Tibial artery (tissue), 4 donors: ENCODE results near the gene TAAR9.
A peak's percentile ranks its signal among the peaks of the same experiment; 100 is the strongest.

Experiments used
- DNase-seq, 2 donors: peaks; one replicate each; pipeline ENCODE4 v3.0.0-alpha.2; 2019
- H3K27ac ChIP-seq, 2 donors: fragments of 200-600 bp; sonication (generic) in 1 of 2; 1 replicate in 1 of 2; 2 replicates in 1 of 2; pipeline ENCODE4 v1.5.1; 2018 to 2019; ENCODE audit warnings: mild to moderate bottlenecking in 1 of 2
- H3K27me3 ChIP-seq, 2 donors: fragments of 200-600 bp; sonication (generic) in 1 of 2; one replicate each; pipeline versions ENCODE4 v1.5.1 to v1.6.0; 2016 to 2019
- H3K36me3 ChIP-seq, 3 donors: fragments of 200-600 bp; sonication (generic) in 2 of 3; one replicate each; pipeline ENCODE4 v1.5.1; 2016 to 2019; ENCODE audit warnings: mild to moderate bottlenecking in 2 of 3
- H3K4me1 ChIP-seq, 4 donors: fragments of 200-600 bp; sonication (generic) in 2 of 4; 1 replicate in 3 of 4; 2 replicates in 1 of 4; pipeline ENCODE4 v1.5.1; 2016 to 2019
- H3K4me3 ChIP-seq, 2 donors: fragments of 200-600 bp; sonication (generic) in 1 of 2; 1 replicate in 1 of 2; 2 replicates in 1 of 2; pipeline ENCODE4 v1.5.1; 2018 to 2019; ENCODE audit warnings: mild to moderate bottlenecking in 2 of 2
- H3K9me3 ChIP-seq, 3 donors: fragments of 200-600 bp; sonication (generic) in 1 of 3; one replicate each; pipeline ENCODE4 v1.5.1; 2016 to 2019
- intact Hi-C: fragments of 100-400 bp; cut with DNase I; formaldehyde crosslinking; loops from one replicate; pipeline ENCODE4 v1.15.0; 2023; ENCODE audit warnings: low total_unique reads
- TF ChIP-seq, protein P1 (sequence below), 2 experiments: fragments of 200-600 bp in 1 of 2; fragments of 450-650 bp in 1 of 2; IDR thresholded peaks; one replicate each; pipeline ENCODE4 v1.5.1; 2017 to 2019; ENCODE audit warnings: antibody characterized with exemption in 2 of 2, mild to moderate bottlenecking in 1 of 2, moderate library complexity in 1 of 2

TAAR9 gene

DNA sequence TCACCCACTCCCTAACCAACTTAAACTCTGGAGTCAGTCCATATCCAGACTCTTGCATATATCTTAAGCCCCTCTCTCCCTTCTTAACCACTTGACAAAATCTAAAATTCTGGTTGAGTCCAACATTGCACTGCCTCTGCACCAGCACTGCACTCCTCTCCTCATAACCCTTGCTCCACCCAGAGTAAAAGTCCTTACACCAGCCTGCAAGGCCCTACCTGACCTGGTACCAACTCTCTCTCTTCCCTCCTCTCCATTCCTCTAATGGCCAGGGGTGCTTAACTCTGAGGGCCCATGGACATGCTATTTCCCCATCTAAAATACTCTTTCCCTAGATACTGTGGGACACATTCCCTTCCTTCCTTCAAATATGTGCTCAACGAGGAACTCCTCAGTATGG is 46.2 kb upstream of the TAAR9 start:
- DNase-seq = no peak
- Histone ChIP-seq H3K36me3 (no peaks in the 10 kb centered on the region), H3K27me3 (no peaks in the 10 kb centered on the region), H3K4me3 (no peak overlapping the region), H3K27ac (peak overlapping the region; percentile 49 to 66), H3K9me3 (no peaks in the 10 kb centered on the region), H3K4me1 (peaks cover 0 to 63% (median 29%) of the 10 kb centered on the region in 4 donors)
- intact Hi-C loops = no loop called here
- TF ChIP-seq, protein P1, sequence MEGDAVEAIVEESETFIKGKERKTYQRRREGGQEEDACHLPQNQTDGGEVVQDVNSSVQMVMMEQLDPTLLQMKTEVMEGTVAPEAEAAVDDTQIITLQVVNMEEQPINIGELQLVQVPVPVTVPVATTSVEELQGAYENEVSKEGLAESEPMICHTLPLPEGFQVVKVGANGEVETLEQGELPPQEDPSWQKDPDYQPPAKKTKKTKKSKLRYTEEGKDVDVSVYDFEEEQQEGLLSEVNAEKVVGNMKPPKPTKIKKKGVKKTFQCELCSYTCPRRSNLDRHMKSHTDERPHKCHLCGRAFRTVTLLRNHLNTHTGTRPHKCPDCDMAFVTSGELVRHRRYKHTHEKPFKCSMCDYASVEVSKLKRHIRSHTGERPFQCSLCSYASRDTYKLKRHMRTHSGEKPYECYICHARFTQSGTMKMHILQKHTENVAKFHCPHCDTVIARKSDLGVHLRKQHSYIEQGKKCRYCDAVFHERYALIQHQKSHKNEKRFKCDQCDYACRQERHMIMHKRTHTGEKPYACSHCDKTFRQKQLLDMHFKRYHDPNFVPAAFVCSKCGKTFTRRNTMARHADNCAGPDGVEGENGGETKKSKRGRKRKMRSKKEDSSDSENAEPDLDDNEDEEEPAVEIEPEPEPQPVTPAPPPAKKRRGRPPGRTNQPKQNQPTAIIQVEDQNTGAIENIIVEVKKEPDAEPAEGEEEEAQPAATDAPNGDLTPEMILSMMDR (IDR thresholded peaks at IDR 0.05) = no peak

DNA sequence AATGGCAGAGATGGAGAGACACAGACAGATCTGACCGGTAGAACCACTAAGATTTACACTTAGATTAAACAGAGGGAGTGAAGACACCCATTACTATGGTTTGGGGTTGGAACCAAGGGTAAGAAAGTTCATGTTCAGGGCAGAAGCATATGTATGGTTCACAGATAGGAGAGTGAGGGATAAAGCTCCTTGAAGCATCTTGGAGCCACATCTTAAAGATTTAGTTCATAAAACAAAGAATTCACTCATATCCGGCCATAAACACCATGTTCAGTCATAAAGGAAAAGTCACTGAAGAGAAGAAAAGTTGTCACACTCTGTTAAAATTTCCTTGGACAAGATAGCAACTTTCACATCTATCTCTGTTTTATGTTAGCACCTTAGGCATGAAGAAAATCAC is 43.1 kb upstream of the TAAR9 start:
- DNase-seq = no peak
- H3K36me3 ChIP-seq = peaks cover 0 to 10% (median 5%) of the 10 kb centered on the region in 3 donors
- intact Hi-C loops = no loop called here
- no peaks in the 10 kb centered on the region for H3K27me3 ChIP-seq
- peaks cover 0 to 62% (median 24%) of the 10 kb centered on the region in 4 donors for H3K4me1 ChIP-seq
- H3K9me3 ChIP-seq = no peaks in the 10 kb centered on the region
- no peak overlapping the region for H3K27ac ChIP-seq
- TF ChIP-seq, protein P1 (IDR thresholded peaks at IDR 0.05) = no peak
- no peak overlapping the region for H3K4me3 ChIP-seq

DNA sequence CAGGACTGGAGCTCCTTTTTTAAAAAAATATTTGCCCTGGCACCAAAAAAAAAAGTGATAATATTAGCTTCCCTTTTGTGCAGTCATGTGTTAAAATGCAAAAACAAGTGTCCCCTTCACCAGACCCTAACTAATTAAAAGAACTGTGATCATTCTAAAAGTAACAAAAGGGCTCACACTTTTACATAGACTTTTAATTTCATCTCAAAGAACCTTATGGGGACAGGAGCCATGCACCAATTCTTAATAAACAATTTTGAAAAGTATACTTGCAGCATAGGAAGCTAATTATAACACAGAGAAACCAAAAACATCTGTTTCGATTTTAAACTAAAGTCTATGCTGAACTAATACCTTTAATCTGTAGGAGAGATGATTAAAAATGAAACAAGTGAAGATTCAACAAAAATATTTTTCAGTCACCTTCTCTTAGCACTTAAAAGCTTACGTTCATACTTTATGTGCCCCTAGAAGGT is 42.4 kb upstream of the TAAR9 start:
- TF ChIP-seq, protein P1 (IDR thresholded peaks at IDR 0.05) = no peak
- H3K27me3 ChIP-seq = no peaks in the 10 kb centered on the region
- H3K9me3 ChIP-seq = no peaks in the 10 kb centered on the region
- H3K36me3 ChIP-seq = peaks cover 2 to 14% (median 5%) of the 10 kb centered on the region in 3 donors
- intact Hi-C loops = no loop called here
- peaks cover 0 to 60% (median 18%) of the 10 kb centered on the region in 4 donors for H3K4me1 ChIP-seq
- no peak for DNase-seq
- no peak overlapping the region for H3K4me3 ChIP-seq
- no peak overlapping the region for H3K27ac ChIP-seq

DNA sequence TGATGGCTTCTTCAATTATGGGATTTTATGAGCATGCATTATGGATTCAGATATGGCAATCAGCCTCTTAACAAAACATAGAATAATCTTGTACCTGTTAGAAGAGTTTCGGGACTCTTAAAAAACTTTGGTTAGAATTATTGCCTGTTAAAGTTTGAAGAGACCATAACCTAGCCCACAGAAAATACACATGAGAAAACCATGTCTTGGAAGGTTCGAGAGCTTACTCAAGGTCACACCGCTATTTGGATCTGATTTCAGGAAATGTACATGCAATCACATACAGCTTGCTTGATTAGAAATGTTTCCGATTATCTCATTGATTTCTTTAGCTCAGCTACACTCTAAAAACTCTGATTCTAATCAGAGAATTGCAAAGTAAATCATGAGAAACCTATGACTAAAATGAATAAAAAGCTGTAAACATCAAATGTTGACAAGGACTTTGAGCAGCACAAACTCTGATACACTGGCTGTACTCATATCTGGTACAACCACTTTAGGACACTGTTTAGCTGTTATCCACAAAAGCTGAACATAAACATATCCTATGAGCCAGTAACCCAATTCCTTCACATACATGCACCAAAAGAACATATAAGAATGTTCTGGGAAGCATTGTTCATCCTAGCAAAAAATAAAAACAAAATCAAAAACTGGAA is 41.4 kb upstream of the TAAR9 start:
- Histone ChIP-seq H3K4me3 (no peak overlapping the region), H3K4me1 (peaks cover 0 to 50% (median 10%) of the 10 kb centered on the region in 4 donors), H3K27ac (no peak overlapping the region), H3K36me3 (peaks cover 12 to 24% (median 15%) of the 10 kb centered on the region in 3 donors), H3K27me3 (no peaks in the 10 kb centered on the region), H3K9me3 (no peaks in the 10 kb centered on the region)
- no peak for DNase-seq
- TF ChIP-seq, protein P1 (IDR thresholded peaks at IDR 0.05) = no peak
- intact Hi-C loops = no loop called here

DNA sequence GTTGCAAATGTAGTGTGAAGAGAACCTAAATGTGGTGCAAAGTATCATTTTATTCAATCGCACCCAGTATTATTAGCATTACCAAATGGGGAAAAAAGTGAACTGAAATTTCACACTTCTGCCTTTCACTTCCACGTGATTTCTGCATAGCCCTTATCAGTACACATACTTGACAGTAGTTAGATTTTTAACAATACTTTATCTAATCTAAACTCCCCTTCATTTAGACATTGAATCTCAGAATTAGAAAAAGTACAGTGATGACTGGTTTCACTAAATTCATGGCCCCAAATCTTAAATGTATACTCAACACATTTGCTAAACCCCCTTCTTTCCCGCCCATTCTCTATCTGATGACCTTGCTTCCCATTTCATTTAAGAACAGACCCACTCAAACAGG is 39.4 kb upstream of the TAAR9 start:
- H3K27ac ChIP-seq = no peak overlapping the region
- TF ChIP-seq, protein P1 (IDR thresholded peaks at IDR 0.05) = no peak
- no peaks in the 10 kb centered on the region for H3K27me3 ChIP-seq
- H3K36me3 ChIP-seq = peaks cover 27 to 40% (median 29%) of the 10 kb centered on the region in 3 donors
- H3K4me1 ChIP-seq = peaks cover 0 to 39% (median 6%) of the 10 kb centered on the region in 4 donors
- intact Hi-C loops = no loop called here
- H3K4me3 ChIP-seq = no peak overlapping the region
- DNase-seq = no peak
- no peaks in the 10 kb centered on the region for H3K9me3 ChIP-seq
